Choroid plexus epithelial cell (primary cell): ENCODE measurements around the gene TTC8.

ENCODE experiments used
- DNase-seq: peaks from one replicate; pipeline ENCODE4 v3.0.0-alpha.2; 2010; ENCODE audit warnings: low read depth
- H3K4me3 ChIP-seq: 2 replicates; pipeline ENCODE4 v1.5.1; 2011; ENCODE audit warnings: low read depth, mild to moderate bottlenecking, control low read depth, low read length, moderate library complexity
- CTCF ChIP-seq: conservative IDR thresholded peaks from 2 replicates; pipeline ENCODE4 v1.5.1; 2011; ENCODE audit warnings: low read depth, mild to moderate bottlenecking, control low read depth, inconsistent platforms, low read length, moderate library complexity

Gene TTC8

GRCh38 chr14:88791629-88792472 lies 32.6 kb upstream of the TTC8 start:
- DNase-seq: no peak
- no peak for TF ChIP-seq CTCF
- peak overlapping the region; percentile 63 for H3K4me3 ChIP-seq

- H3K4me3 ChIP-seq: peak within 1 kb of the TSS; percentile 63
- DNase-seq: peak; percentile 55
- TF ChIP-seq CTCF: peak; percentile 47
Measured at GRCh38 chr14:88792473-88793258, 31.8 kb upstream of the TTC8 start, which contains the start of gene EML5. EML5 (minus strand) TSS chr14:88792953; CDS start chr14:88792503, 450 bp downstream.

GRCh38 chr14:88793259-88793625 lies 31.2 kb upstream of the TTC8 start:
- no peak for DNase-seq
- no peak for TF ChIP-seq CTCF
- H3K4me3 ChIP-seq: peak overlapping the region; percentile 63

GRCh38 chr14:88798156-88798555 lies 26.3 kb upstream of the TTC8 start:
- TF ChIP-seq CTCF: no peak
- no peak overlapping the region for H3K4me3 ChIP-seq
- no peak for DNase-seq

GRCh38 chr14:88799522-88799921 lies 24.9 kb upstream of the TTC8 start:
- no peak for DNase-seq
- TF ChIP-seq CTCF: no peak
- no peak overlapping the region for H3K4me3 ChIP-seq

- peak; percentile 6 for DNase-seq
- no peak overlapping the region for H3K4me3 ChIP-seq
- no peak for TF ChIP-seq CTCF
Measured at GRCh38 chr14:88802596-88802995, 21.9 kb upstream of the TTC8 start.
